Measurements from ENCODE around the gene FAM83C. TPM values are rescaled to one million over a fixed set of nuclear protein-coding genes. Genes with fewer than 3 reads are reported as not detected.

FAM83C gene
- not detected for polyA plus RNA-seq (2013, experiment 1 of 2)
- not detected for polyA plus RNA-seq (2013, experiment 2 of 2)

DNA sequence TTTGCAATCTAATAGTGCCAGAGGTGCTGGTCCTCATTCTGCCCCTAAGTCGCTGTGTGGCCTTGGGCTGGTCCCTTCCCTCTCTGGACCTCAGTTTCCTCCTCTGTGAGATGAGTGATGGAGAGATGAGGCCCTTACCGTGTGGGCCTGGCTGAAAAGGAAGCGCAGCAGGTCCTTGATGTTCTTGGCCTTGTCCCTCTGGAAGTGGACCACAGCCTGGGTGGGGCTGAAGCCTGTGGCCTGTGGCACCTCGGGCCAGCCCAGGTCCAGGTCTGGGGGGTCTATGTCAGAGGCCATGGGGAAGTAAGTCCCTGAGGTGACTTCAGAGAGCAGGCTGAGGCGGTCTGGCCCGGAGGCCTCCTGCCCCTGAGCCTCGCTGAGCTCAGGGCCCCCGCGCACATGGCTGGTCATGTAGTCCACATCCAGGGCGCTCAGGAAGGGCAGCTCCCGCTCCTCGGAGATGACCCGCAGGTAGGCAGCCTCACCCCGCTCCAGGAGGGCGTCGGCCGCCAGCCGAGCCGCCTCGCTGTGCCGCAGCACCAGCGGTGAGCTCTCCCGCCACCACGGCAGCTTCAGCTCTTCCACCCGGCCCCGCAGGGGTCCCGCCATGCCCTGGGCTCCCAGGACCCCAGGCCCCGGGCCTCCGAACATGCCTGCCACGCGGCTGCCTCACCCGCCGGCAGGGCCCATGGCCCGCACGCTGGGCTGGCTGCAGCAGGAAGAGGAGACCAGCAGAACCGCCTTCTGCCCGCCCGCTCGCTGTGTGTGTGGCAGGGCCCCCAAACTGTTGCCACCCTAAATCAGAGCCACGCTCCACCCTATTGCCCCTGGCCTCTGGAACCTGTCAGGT lies at the start of gene FAM83C:
TSS of gene FAM83C (minus strand) at position 772 of the 850 bp plus-strand sequence. CDS start at position 651, 121 bp downstream.
- Histone ChIP-seq H3K4me3 (ENCODE audit: low read length) (no peak within 1 kb of the TSS), H3K4me1 (ENCODE audit: insufficient read depth, low read length) (no peaks in the 10 kb centered on the region), H3K36me3 (ENCODE audit: insufficient read depth, low read length) (no peaks in the 10 kb centered on the region), H3K27ac (ENCODE audit: low read depth, low read length) (no peak within 1 kb of the TSS), H3K9ac (ENCODE audit: low read depth, low read length) (no peak within 1 kb of the TSS), H3K9me3 (ENCODE audit: insufficient read depth, low read depth, low read length) (no peaks in the 10 kb centered on the region), H3K27me3 (ENCODE audit: insufficient read depth, low read length) (no peaks in the 10 kb centered on the region)
- 92% methylated on average over 40 of the region's 40 CpGs for WGBS

DNA sequence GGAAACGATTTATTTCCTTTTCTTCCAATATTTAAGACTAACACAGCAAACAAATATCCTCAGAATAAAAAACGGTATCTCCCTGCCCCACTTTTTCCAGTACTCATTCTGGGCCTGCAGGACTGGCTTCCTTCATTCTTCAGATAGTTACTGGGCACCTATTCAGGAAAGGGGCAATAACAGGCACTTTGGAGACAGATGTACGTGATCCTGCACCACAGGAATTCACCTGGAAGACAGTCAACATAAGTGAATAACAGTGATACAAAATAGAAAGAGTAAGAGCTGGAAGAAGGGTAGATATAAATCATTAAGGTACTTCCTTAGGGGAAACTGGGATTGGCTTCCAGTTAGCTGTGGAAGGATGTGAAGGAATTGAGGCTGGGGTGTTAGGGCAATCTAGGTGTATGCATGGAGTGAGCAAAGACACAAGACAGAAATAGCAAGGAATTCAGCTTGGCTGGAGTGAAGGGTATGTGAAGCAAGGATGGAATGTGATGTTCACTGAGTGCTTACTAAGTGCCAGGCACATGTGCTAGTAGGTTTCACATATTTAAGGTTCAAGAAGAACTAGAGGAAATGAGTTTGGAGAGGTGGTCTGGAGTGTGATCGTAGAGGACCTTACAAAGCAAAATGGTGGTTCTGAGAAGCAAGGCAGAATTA lies 49.3 kb upstream of the FAM83C start:
- H3K4me3 ChIP-seq (ENCODE audit: low read length), result no peak overlapping the region
- H3K9me3 ChIP-seq (ENCODE audit: insufficient read depth, low read depth, low read length), result no peaks in the 10 kb centered on the region
- 89% methylated on average over 4 of the region's 4 CpGs for WGBS
- H3K27me3 ChIP-seq (ENCODE audit: insufficient read depth, low read length), result no peaks in the 10 kb centered on the region
- H3K9ac ChIP-seq (ENCODE audit: low read depth, low read length), result no peak overlapping the region
- H3K36me3 ChIP-seq (ENCODE audit: insufficient read depth, low read length), result peaks cover 28% of the 10 kb centered on the region
- H3K27ac ChIP-seq (ENCODE audit: low read depth, low read length), result no peak overlapping the region
- H3K4me1 ChIP-seq (ENCODE audit: insufficient read depth, low read length), result peaks cover 5% of the 10 kb centered on the region; the same call in 1 of the 2 replicates

DNA sequence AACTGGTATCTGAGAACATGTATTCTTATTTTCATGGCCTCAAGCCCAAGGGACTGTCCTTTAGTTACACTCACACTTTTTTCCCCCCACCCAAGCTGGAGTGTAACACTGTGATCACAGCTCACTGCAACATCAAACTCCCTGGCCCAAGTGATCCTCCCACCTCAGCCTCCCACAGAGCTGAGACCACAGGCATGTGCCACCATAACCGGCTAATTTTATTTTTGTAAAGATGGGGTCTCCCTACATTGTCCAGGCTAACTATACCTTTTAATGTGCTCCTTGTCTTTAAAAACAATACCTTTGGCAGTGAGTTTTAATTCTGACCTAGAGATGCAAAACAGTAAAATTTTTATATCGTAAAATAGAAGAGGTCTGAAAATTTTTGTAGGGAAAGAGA lies 48.2 kb upstream of the FAM83C start:
- no peak overlapping the region for H3K9ac ChIP-seq (ENCODE audit: low read depth, low read length)
- H3K4me3 ChIP-seq (ENCODE audit: low read length), result no peak overlapping the region
- no peaks in the 10 kb centered on the region for H3K27me3 ChIP-seq (ENCODE audit: insufficient read depth, low read length)
- H3K9me3 ChIP-seq (ENCODE audit: insufficient read depth, low read depth, low read length), result no peaks in the 10 kb centered on the region
- 100% methylated on average over 2 of the region's 2 CpGs for WGBS
- peaks cover 18% of the 10 kb centered on the region for H3K36me3 ChIP-seq (ENCODE audit: insufficient read depth, low read length)
- no peak overlapping the region for H3K27ac ChIP-seq (ENCODE audit: low read depth, low read length)
- peaks cover 5% of the 10 kb centered on the region; the same call in 1 of the 2 replicates for H3K4me1 ChIP-seq (ENCODE audit: insufficient read depth, low read length)

- no peak overlapping the region for H3K27ac ChIP-seq (ENCODE audit: low read depth, low read length)
- no peaks in the 10 kb centered on the region for H3K9me3 ChIP-seq (ENCODE audit: insufficient read depth, low read depth, low read length)
- WGBS, result 94% methylated on average over 1 of the region's 1 CpG
- H3K4me3 ChIP-seq (ENCODE audit: low read length), result no peak overlapping the region
- peaks cover 5% of the 10 kb centered on the region; the same call in 1 of the 2 replicates for H3K4me1 ChIP-seq (ENCODE audit: insufficient read depth, low read length)
- no peaks in the 10 kb centered on the region for H3K27me3 ChIP-seq (ENCODE audit: insufficient read depth, low read length)
- no peak overlapping the region for H3K9ac ChIP-seq (ENCODE audit: low read depth, low read length)
- peaks cover 10% of the 10 kb centered on the region for H3K36me3 ChIP-seq (ENCODE audit: insufficient read depth, low read length)
Observed at GRCh38 chr20:35339636-35340035, 47.4 kb upstream of the FAM83C start.

GRCh38 chr20:35339007-35339406 lies 46.8 kb upstream of the FAM83C start:
- no peaks in the 10 kb centered on the region for H3K27me3 ChIP-seq (ENCODE audit: insufficient read depth, low read length)
- no peak overlapping the region for H3K9ac ChIP-seq (ENCODE audit: low read depth, low read length)
- no peak overlapping the region for H3K4me3 ChIP-seq (ENCODE audit: low read length)
- H3K36me3 ChIP-seq (ENCODE audit: insufficient read depth, low read length), result peaks cover 4% of the 10 kb centered on the region
- no peaks in the 10 kb centered on the region for H3K9me3 ChIP-seq (ENCODE audit: insufficient read depth, low read depth, low read length)
- WGBS, result 95% methylated on average over 2 of the region's 2 CpGs
- H3K27ac ChIP-seq (ENCODE audit: low read depth, low read length), result no peak overlapping the region
- peaks cover 5% of the 10 kb centered on the region; the same call in 1 of the 2 replicates for H3K4me1 ChIP-seq (ENCODE audit: insufficient read depth, low read length)

GRCh38 chr20:35334311-35335101 lies 42.3 kb upstream of the FAM83C start:
- Histone ChIP-seq H3K9me3 (ENCODE audit: insufficient read depth, low read depth, low read length) (no peaks in the 10 kb centered on the region), H3K4me3 (ENCODE audit: low read length) (no peak overlapping the region), H3K36me3 (ENCODE audit: insufficient read depth, low read length) (no peaks in the 10 kb centered on the region), H3K27me3 (ENCODE audit: insufficient read depth, low read length) (no peaks in the 10 kb centered on the region), H3K9ac (ENCODE audit: low read depth, low read length) (no peak overlapping the region), H3K27ac (ENCODE audit: low read depth, low read length) (no peak overlapping the region), H3K4me1 (ENCODE audit: insufficient read depth, low read length) (no peaks in the 10 kb centered on the region)
- WGBS, result 90% methylated on average over 2 of the region's 5 CpGs

DNA sequence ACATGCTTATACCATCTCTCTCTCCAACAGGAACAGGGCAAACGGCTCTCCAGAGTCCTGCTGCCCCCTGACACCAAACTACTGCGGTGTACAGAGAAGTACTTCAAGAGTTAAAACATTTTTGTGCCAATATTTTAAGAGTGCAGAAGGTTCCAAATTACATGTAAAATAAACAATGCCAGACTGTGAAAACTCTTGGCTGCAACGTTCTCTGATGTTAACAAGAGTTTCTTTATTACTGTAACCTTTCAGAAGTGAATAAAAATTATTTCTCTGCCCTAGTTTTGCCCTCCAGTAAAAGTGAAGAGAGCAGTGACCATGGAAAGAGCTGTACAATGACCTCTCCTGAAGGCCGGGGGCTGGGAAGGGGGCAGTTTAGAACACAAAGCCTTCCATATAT lies 41.4 kb upstream of the FAM83C start:
- H3K9ac ChIP-seq (ENCODE audit: low read depth, low read length), result no peak overlapping the region
- H3K4me3 ChIP-seq (ENCODE audit: low read length), result no peak overlapping the region
- H3K27ac ChIP-seq (ENCODE audit: low read depth, low read length), result no peak overlapping the region
- 93% methylated on average over 4 of the region's 4 CpGs for WGBS
- H3K27me3 ChIP-seq (ENCODE audit: insufficient read depth, low read length), result no peaks in the 10 kb centered on the region
- peaks cover 2% of the 10 kb centered on the region; the same call in 1 of the 2 replicates for H3K4me1 ChIP-seq (ENCODE audit: insufficient read depth, low read length)
- no peaks in the 10 kb centered on the region for H3K9me3 ChIP-seq (ENCODE audit: insufficient read depth, low read depth, low read length)
- H3K36me3 ChIP-seq (ENCODE audit: insufficient read depth, low read length), result no peaks in the 10 kb centered on the region

DNA sequence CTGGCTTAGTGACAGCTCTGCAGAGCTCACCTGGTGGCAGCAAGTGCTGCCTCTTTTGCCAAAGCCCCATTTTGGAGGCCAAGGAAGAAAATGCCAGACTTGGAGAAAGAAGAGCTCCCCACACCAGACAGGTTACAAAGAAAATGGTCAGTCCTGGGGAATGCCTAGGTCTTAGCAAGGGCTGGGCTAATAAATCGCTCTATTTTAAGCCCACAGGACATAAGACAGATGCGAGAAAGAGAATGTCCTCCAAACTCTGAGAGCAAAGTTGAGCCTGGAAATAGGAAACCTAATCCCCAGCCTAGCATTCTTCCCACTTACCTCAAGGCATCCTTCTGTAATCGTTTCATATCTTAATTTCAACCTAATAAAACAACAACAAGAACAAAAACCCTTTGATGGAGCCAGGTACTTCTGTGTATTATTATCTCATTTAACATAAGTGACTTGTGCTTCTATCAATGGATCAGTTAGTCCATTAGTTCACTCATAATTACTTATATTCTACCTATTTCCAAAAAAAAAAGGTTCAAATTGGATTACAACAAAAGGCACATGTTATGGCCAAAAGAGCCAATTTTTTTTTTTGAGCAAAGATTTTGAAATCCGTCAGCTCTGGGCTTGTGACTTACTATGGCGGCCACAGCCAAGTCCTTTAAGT lies 40.4 kb upstream of the FAM83C start:
- WGBS, result 93% methylated on average over 5 of the region's 5 CpGs

DNA sequence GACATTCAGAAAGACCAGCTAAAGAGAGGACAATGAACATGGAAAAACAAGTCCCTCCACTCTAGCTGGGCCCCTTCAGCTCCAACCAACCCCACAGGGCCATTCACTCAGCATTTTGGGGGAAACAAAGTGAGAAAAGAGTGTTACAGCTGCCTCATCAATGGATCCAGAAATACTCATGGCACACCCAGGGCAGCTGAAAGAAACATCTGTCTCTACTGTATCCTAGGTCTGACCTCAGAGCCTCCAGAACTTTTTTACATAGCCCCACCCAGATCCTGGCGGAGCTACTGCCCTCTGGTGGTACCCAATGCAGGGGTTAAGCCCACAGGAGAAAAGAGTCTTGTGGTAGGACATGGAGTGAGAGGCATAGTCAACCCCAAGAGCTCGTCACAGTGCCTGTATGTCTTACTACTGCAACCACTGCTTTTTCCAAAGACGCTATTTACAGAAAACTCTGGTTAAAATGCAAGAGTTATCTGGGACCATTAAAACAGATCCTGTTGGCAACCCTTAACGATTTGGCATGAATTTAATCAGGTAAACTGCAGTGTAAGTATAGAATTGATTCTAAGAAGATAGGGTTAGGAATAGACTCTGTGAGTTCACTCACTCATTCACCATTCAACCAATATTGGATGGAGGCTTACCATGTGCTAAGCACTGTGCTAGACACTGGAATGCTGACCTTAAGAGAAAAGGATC lies 37.4 kb upstream of the FAM83C start:
- peaks cover 2% of the 10 kb centered on the region; the same call in 1 of the 2 replicates for H3K4me1 ChIP-seq (ENCODE audit: insufficient read depth, low read length)
- H3K27ac ChIP-seq (ENCODE audit: low read depth, low read length), result no peak overlapping the region
- 0 out of 2 replicates have a peak, but pooled peaks cover 4% of the 10 kb centered on the region for H3K36me3 ChIP-seq (ENCODE audit: insufficient read depth, low read length)
- H3K9me3 ChIP-seq (ENCODE audit: insufficient read depth, low read depth, low read length), result no peaks in the 10 kb centered on the region
- no peak overlapping the region for H3K9ac ChIP-seq (ENCODE audit: low read depth, low read length)
- 63% methylated on average over 4 of the region's 4 CpGs for whole genome bisulfite sequencing
- H3K4me3 ChIP-seq (ENCODE audit: low read length), result no peak overlapping the region
- H3K27me3 ChIP-seq (ENCODE audit: insufficient read depth, low read length), result no peaks in the 10 kb centered on the region

More for the DNA sequence above, 40.4 kb upstream of the FAM83C start:
- H3K9ac ChIP-seq (ENCODE audit: low read depth, low read length), result no peak overlapping the region
- H3K9me3 ChIP-seq (ENCODE audit: insufficient read depth, low read depth, low read length), result no peaks in the 10 kb centered on the region
- H3K4me3 ChIP-seq (ENCODE audit: low read length), result no peak overlapping the region
- no peak overlapping the region for H3K27ac ChIP-seq (ENCODE audit: low read depth, low read length)
- peaks cover 2% of the 10 kb centered on the region; the same call in 1 of the 2 replicates for H3K4me1 ChIP-seq (ENCODE audit: insufficient read depth, low read length)
- no peaks in the 10 kb centered on the region for H3K27me3 ChIP-seq (ENCODE audit: insufficient read depth, low read length)
- H3K36me3 ChIP-seq (ENCODE audit: insufficient read depth, low read length), result no peaks in the 10 kb centered on the region

- no peak overlapping the region for H3K9ac ChIP-seq (ENCODE audit: low read depth, low read length)
- 0 out of 2 replicates have a peak, but pooled peaks cover 4% of the 10 kb centered on the region for H3K36me3 ChIP-seq (ENCODE audit: insufficient read depth, low read length)
- no peak overlapping the region for H3K27ac ChIP-seq (ENCODE audit: low read depth, low read length)
- H3K4me3 ChIP-seq (ENCODE audit: low read length), result no peak overlapping the region
- no peaks in the 10 kb centered on the region for H3K9me3 ChIP-seq (ENCODE audit: insufficient read depth, low read depth, low read length)
- 95% methylated on average over 3 of the region's 4 CpGs for WGBS
- peaks cover 2% of the 10 kb centered on the region; the same call in 1 of the 2 replicates for H3K4me1 ChIP-seq (ENCODE audit: insufficient read depth, low read length)
- H3K27me3 ChIP-seq (ENCODE audit: insufficient read depth, low read length), result no peaks in the 10 kb centered on the region
Observed at GRCh38 chr20:35328689-35329088, 36.5 kb upstream of the FAM83C start.
